Chondrocyte (in vitro differentiated cells): ENCODE measurements around the gene ATAD3B. TPM values are rescaled to one million over a fixed set of nuclear protein-coding genes. Genes with fewer than 3 reads are reported as not detected.

ENCODE experiments used
- DNase-seq: peaks from one replicate; pipeline ENCODE4 v3.0.0; 2021; ENCODE audit warnings: mixed read lengths, low spot score
- H3K27ac Mint-ChIP-seq: one replicate; pipeline ENCODE4 v1.8.0; 2021; ENCODE audit warnings: mild to moderate bottlenecking, moderate library complexity, mixed read lengths; ENCODE audit not compliant: unreplicated experiment
- H3K27me3 Mint-ChIP-seq: 2 replicates; pipeline ENCODE4 v1.8.0; 2021; ENCODE audit warnings: low read depth, mixed read lengths
- H3K36me3 Mint-ChIP-seq: 2 replicates; pipeline ENCODE4 v1.8.0; 2021; ENCODE audit warnings: low read depth, mixed read lengths
- H3K4me1 Mint-ChIP-seq: 2 replicates; pipeline ENCODE4 v1.8.0; 2021; ENCODE audit warnings: low read depth, mild to moderate bottlenecking, mixed read lengths
- H3K4me3 Mint-ChIP-seq: one replicate; pipeline ENCODE4 v1.8.0; 2021; ENCODE audit warnings: mild to moderate bottlenecking, moderate library complexity, mixed read lengths; ENCODE audit not compliant: unreplicated experiment
- H3K9me3 Mint-ChIP-seq: 2 replicates; pipeline ENCODE4 v1.8.0; 2021; ENCODE audit warnings: low read depth, mixed read lengths
- CTCF ChIP-seq: fragments of 200-600 bp; sonication (generic); IDR thresholded peaks from 2 replicates; pipeline ENCODE4 v1.5.0; 2021; ENCODE audit warnings: antibody characterized with exemption, mild to moderate bottlenecking, moderate library complexity
- total RNA-seq: library from RNA; stranded (reverse); gene quantifications from 3 replicates; pipeline ENCODE4 v1.2.1, GENCODE V29; 2021

Gene ATAD3B
- total RNA-seq, 1 donor from 2014 or later: 24.3 TPM

- H3K27ac Mint-ChIP-seq: no peak overlapping the region
- TF ChIP-seq CTCF: no peak
- H3K36me3 Mint-ChIP-seq: peaks cover 5% of the 10 kb centered on the region
- H3K27me3 Mint-ChIP-seq: no peaks in the 10 kb centered on the region
- H3K4me3 Mint-ChIP-seq: peak overlapping the region; percentile 53
- peaks cover 7% of the 10 kb centered on the region for H3K4me1 Mint-ChIP-seq
- no peak for DNase-seq
- no peaks in the 10 kb centered on the region for H3K9me3 Mint-ChIP-seq
Measured at GRCh38 chr1:1540818-1541628, 69.5 kb downstream of the ATAD3B start.

- Mint-ChIP-seq H3K4me1 (peaks cover 7% of the 10 kb centered on the region), H3K9me3 (no peaks in the 10 kb centered on the region), H3K36me3 (peaks cover 5% of the 10 kb centered on the region), H3K27ac (no peak overlapping the region), H3K27me3 (no peaks in the 10 kb centered on the region), H3K4me3 (no peak overlapping the region)
- no peak for TF ChIP-seq CTCF
- no peak for DNase-seq
Measured at GRCh38 chr1:1541956-1542765, 70.6 kb downstream of the ATAD3B start.

- no peak for TF ChIP-seq CTCF
- H3K4me3 Mint-ChIP-seq: no peak overlapping the region
- H3K4me1 Mint-ChIP-seq: peaks cover 4% of the 10 kb centered on the region
Measured at GRCh38 chr1:1542766-1543705, 71.5 kb downstream of the ATAD3B start.

GRCh38 chr1:1543706-1544099 lies 72.1 kb downstream of the ATAD3B start:
- TF ChIP-seq CTCF: no peak
- Mint-ChIP-seq H3K27ac (no peak overlapping the region), H3K27me3 (no peaks in the 10 kb centered on the region), H3K9me3 (no peaks in the 10 kb centered on the region), H3K4me3 (no peak overlapping the region), H3K36me3 (peaks cover 5% of the 10 kb centered on the region), H3K4me1 (peaks cover 2% of the 10 kb centered on the region)
- no peak for DNase-seq

More at GRCh38 chr1:1542766-1543705, 71.5 kb downstream of the ATAD3B start:
- Mint-ChIP-seq H3K36me3 (peaks cover 5% of the 10 kb centered on the region), H3K9me3 (no peaks in the 10 kb centered on the region), H3K27me3 (no peaks in the 10 kb centered on the region), H3K27ac (no peak overlapping the region)
- DNase-seq: no peak
